DND-41 (cell line): ENCODE results near the gene FAM170B.
A peak's percentile ranks its signal among the peaks of the same experiment; 100 is the strongest.

Source experiments
- ATAC-seq: fragments of 200-7000 bp; cut with Tn5 transposase; 3 replicates; pipeline ENCODE4 v1.9.1; 2021; ENCODE audit warnings: low read depth; ENCODE audit not compliant: insufficient read depth
- DNase-seq: peaks from one replicate; pipeline ENCODE4 v3.0.0-alpha.2; 2020
- H2AFZ ChIP-seq: 2 replicates; pipeline ENCODE4 v1.6.0; 2012; ENCODE audit warnings: low read depth, low read length
- H3K27ac ChIP-seq: 2 replicates; pipeline ENCODE4 v1.5.1; 2012; ENCODE audit warnings: low read length, inconsistent platforms
- H3K27me3 ChIP-seq: fragments of 200-600 bp; sonication (generic); 2 replicates; pipeline ENCODE4 v1.6.0; 2012; ENCODE audit warnings: low read length, mild to moderate bottlenecking, inconsistent platforms; ENCODE audit not compliant: insufficient read depth, poor library complexity
- H3K36me3 ChIP-seq: 2 replicates; pipeline ENCODE4 v1.5.1; 2012; ENCODE audit warnings: low read length, inconsistent platforms; ENCODE audit not compliant: insufficient read depth
- H3K4me1 ChIP-seq: 2 replicates; pipeline ENCODE4 v1.5.1; 2012; ENCODE audit warnings: mild to moderate bottlenecking, low read length; ENCODE audit not compliant: insufficient read depth
- H3K4me2 ChIP-seq: 2 replicates; pipeline ENCODE4 v1.6.0; 2012; ENCODE audit warnings: mild to moderate bottlenecking, moderate library complexity, low read length, inconsistent platforms; ENCODE audit not compliant: insufficient read depth
- H3K4me3 ChIP-seq, 2 experiments: fragments of 200-600 bp in 1 of 2; shearing (Covaris generic) in 1 of 2; 2 replicates each; pipeline ENCODE4 v1.5.1; 2012 to 2016; ENCODE audit warnings: inconsistent platforms in 2 of 2, low read length in 2 of 2, mild to moderate bottlenecking in 2 of 2, low read depth in 1 of 2, moderate library complexity in 1 of 2
- H3K79me2 ChIP-seq: 2 replicates; pipeline ENCODE4 v1.6.0; 2012; ENCODE audit warnings: low read length, inconsistent platforms; ENCODE audit not compliant: insufficient read depth
- H3K9ac ChIP-seq: 2 replicates; pipeline ENCODE4 v1.6.0; 2012; ENCODE audit warnings: low read depth, mild to moderate bottlenecking, inconsistent platforms, low read length, moderate library complexity
- H3K9me3 ChIP-seq: 2 replicates; pipeline ENCODE4 v1.5.1; 2012; ENCODE audit warnings: low read length, moderate library complexity, mild to moderate bottlenecking, inconsistent platforms; ENCODE audit not compliant: insufficient read depth, severe bottlenecking
- H4K20me1 ChIP-seq: 2 replicates; pipeline ENCODE4 v1.6.0; 2012; ENCODE audit warnings: low read length; ENCODE audit not compliant: insufficient read depth
- EZH2 ChIP-seq: IDR thresholded peaks from 3 replicates; pipeline ENCODE4 v1.6.1; 2012; ENCODE audit warnings: borderline replicate concordance, low read depth, mild to moderate bottlenecking, moderate library complexity, low read length, inconsistent platforms; ENCODE audit not compliant: severe bottlenecking
- TF ChIP-seq, protein P1 (sequence below): IDR thresholded peaks from 2 replicates; pipeline ENCODE4 v1.5.1; 2012; ENCODE audit warnings: borderline replicate concordance, low read length, moderate library complexity, mild to moderate bottlenecking; ENCODE audit not compliant: poor library complexity, severe bottlenecking; ENCODE audit errors: extremely low read depth

FAM170B gene

DNA sequence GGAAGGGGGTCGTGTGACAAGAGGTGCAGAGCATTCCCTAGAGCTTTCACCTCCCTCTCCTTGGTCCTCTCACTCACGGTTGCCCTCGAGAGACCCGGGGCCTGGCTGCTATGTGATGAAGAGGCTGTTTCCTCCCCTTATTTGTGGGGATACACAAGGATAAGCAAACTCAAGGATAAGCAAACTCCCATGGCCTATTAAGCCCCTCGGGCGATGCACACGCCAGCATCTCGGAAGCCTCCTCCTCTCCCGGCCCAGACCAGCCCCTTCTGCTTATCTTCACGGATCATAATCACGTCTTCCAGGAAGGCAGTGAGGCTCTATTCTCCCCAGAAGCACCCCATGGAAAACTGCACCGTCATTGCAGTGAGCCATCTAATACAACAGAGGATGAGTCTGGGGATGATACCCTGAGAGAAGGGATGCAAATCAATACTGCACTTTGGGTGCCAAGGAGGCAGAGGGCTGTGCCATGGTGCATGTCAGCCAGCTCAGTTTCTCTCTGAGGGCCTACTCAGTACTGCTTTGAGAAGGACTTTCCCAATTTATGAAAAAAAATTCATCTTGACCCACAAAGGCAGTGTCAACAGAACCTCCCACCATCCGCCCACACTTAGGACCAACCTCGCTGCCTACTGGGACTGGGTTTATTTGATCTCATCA lies 32.1 kb upstream of the FAM170B start:
- H3K27me3 ChIP-seq = no peaks in the 10 kb centered on the region
- no peak overlapping the region for H3K27ac ChIP-seq
- H3K4me2 ChIP-seq = no peak overlapping the region
- H3K9ac ChIP-seq = no peak overlapping the region
- H3K36me3 ChIP-seq = no peaks in the 10 kb centered on the region
- no peak for ATAC-seq
- H3K9me3 ChIP-seq = no peaks in the 10 kb centered on the region
- H2AFZ ChIP-seq = no peak overlapping the region
- no peaks in the 10 kb centered on the region for H3K4me1 ChIP-seq
- no peak overlapping the region for H3K4me3 ChIP-seq
- TF ChIP-seq EZH2 = no peak
- TF ChIP-seq, protein P1, sequence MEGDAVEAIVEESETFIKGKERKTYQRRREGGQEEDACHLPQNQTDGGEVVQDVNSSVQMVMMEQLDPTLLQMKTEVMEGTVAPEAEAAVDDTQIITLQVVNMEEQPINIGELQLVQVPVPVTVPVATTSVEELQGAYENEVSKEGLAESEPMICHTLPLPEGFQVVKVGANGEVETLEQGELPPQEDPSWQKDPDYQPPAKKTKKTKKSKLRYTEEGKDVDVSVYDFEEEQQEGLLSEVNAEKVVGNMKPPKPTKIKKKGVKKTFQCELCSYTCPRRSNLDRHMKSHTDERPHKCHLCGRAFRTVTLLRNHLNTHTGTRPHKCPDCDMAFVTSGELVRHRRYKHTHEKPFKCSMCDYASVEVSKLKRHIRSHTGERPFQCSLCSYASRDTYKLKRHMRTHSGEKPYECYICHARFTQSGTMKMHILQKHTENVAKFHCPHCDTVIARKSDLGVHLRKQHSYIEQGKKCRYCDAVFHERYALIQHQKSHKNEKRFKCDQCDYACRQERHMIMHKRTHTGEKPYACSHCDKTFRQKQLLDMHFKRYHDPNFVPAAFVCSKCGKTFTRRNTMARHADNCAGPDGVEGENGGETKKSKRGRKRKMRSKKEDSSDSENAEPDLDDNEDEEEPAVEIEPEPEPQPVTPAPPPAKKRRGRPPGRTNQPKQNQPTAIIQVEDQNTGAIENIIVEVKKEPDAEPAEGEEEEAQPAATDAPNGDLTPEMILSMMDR = no peak
- no peaks in the 10 kb centered on the region for H3K79me2 ChIP-seq
- no peak for DNase-seq
- peaks cover 3% of the 10 kb centered on the region for H4K20me1 ChIP-seq

DNA sequence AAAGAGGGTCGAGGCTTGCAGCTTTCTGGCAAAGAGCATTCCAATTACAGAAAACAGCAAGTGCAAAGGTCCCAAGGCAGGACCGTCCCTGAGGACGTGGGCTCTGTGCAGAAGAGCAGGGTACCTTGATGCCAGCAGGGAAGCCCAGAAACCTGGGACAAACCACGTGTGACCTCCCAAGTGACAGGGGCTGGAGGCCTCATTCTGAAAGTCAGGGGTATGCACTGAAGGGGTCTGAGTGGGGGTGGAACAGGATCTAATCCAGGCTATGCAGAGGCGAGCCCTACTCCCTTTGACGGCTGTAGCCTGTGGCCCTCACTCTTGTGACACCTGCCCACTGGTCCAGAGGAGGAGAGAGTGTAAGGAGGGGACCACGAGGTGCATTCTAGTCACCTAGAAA lies 31.4 kb upstream of the FAM170B start:
- H3K4me2 ChIP-seq = no peak overlapping the region
- no peak overlapping the region for H2AFZ ChIP-seq
- no peak overlapping the region for H3K27ac ChIP-seq
- DNase-seq = no peak
- H3K4me1 ChIP-seq = no peaks in the 10 kb centered on the region
- H3K9ac ChIP-seq = no peak overlapping the region
- no peak overlapping the region for H3K4me3 ChIP-seq
- ATAC-seq = no peak
- H3K79me2 ChIP-seq = no peaks in the 10 kb centered on the region
- no peaks in the 10 kb centered on the region for H3K9me3 ChIP-seq
- H4K20me1 ChIP-seq = peaks cover 3% of the 10 kb centered on the region
- TF ChIP-seq, protein P1 = no peak
- no peak for TF ChIP-seq EZH2
- no peaks in the 10 kb centered on the region for H3K27me3 ChIP-seq
- H3K36me3 ChIP-seq = no peaks in the 10 kb centered on the region

DNA sequence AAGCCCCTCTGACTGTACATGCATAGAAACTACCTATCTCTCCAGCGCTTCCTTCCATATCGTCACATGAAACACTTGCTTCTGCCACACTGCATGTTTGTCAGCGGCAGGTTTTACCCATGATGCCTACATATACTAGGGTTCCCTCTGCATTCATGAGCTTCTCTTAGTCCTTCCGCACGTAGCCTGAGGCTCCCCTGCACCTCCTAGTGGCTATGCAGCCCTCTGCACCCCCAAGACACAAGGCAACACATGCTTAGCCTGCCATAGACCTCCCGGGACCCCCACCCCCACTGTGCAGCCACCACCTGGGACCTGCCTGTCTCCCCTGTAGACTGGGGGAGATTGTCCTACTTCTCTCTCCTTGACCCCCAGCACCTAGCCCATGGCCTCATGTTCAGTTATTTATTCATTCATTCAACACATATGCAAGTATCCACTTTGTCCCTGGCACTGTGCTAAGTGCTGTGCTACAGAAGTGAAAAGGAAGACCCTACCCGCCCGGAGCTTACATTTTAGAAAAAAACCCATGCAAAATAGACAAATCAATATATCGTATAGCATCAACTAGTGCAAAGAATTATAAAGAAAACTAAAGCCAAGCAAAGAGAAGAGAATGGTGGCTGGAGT lies 30.9 kb upstream of the FAM170B start:
- no peak overlapping the region for H3K4me3 ChIP-seq
- H3K79me2 ChIP-seq = no peaks in the 10 kb centered on the region
- H3K9me3 ChIP-seq = no peaks in the 10 kb centered on the region
- no peak overlapping the region for H3K9ac ChIP-seq
- TF ChIP-seq, protein P1 = peak; percentile 69
- TF ChIP-seq EZH2 = no peak
- ATAC-seq = peak; percentile 81
- no peaks in the 10 kb centered on the region for H3K4me1 ChIP-seq
- no peaks in the 10 kb centered on the region for H3K36me3 ChIP-seq
- H3K27ac ChIP-seq = no peak overlapping the region
- no peaks in the 10 kb centered on the region for H3K27me3 ChIP-seq
- no peak overlapping the region for H3K4me2 ChIP-seq
- DNase-seq = peak; percentile 47
- no peak overlapping the region for H2AFZ ChIP-seq
- peaks cover 3% of the 10 kb centered on the region for H4K20me1 ChIP-seq
